HepG2 (cell line): ENCODE measurements around the gene WDR81. TPM values are rescaled to one million over a fixed set of nuclear protein-coding genes. Genes with fewer than 3 reads are reported as not detected.

Experiments
- AGO1 ChIP-seq: fragments of 200-400 bp; formaldehyde crosslinking; IDR thresholded peaks from 2 replicates; pipeline ENCODE4 v1.6.1; 2017; ENCODE audit warnings: mild to moderate bottlenecking, low read depth, low read length, moderate library complexity; ENCODE audit not compliant: poor library complexity, severe bottlenecking
- CBFB ChIP-seq: sonication (generic); formaldehyde crosslinking; IDR thresholded peaks from 2 replicates; pipeline ENCODE4 v1.4.0; 2020; ENCODE audit warnings: missing genetic modification reagents
- HNRNPL ChIP-seq: fragments of 200-400 bp; formaldehyde crosslinking; IDR thresholded peaks from 2 replicates; pipeline ENCODE4 v1.6.1; 2017; ENCODE audit warnings: mild to moderate bottlenecking, low read depth, low read length
- KDM1A ChIP-seq: IDR thresholded peaks from 2 replicates; pipeline ENCODE4 v1.6.1; 2016; ENCODE audit warnings: missing compliant biosample characterization
- NFKB2 ChIP-seq: sonication (generic); formaldehyde crosslinking; IDR thresholded peaks from 2 replicates; pipeline ENCODE4 v1.4.0; 2020; ENCODE audit warnings: missing genetic modification reagents, borderline replicate concordance
- PAF1 ChIP-seq: IDR thresholded peaks from 2 replicates; pipeline ENCODE4 v1.6.1; 2016; ENCODE audit warnings: missing genetic modification reagents, missing compliant biosample characterization
- POLR2A ChIP-seq, 2 experiments: IDR thresholded peaks; 2 replicates each; pipeline ENCODE4 v1.6.1; 2011; ENCODE audit warnings: low read depth in 2 of 2, low read length in 2 of 2, mild to moderate bottlenecking in 1 of 2, moderate library complexity in 1 of 2; ENCODE audit not compliant: insufficient read depth in 1 of 2
- POLR2G ChIP-seq: fragments of 200-400 bp; formaldehyde crosslinking; IDR thresholded peaks from 2 replicates; pipeline ENCODE4 v1.6.1; 2018; ENCODE audit warnings: mild to moderate bottlenecking, low read depth, low read length, moderate library complexity
- RFXAP ChIP-seq: sonication (generic); formaldehyde crosslinking; IDR thresholded peaks from 2 replicates; pipeline ENCODE4 v1.4.0; 2020; ENCODE audit warnings: missing genetic modification reagents, borderline replicate concordance
- SAFB2 ChIP-seq: sonication (generic); formaldehyde crosslinking; IDR thresholded peaks from 2 replicates; pipeline ENCODE4 v1.5.1; 2020; ENCODE audit warnings: missing genetic modification reagents, low read depth, mild to moderate bottlenecking, borderline replicate concordance
- SMYD3 ChIP-seq: sonication (generic); formaldehyde crosslinking; IDR thresholded peaks from 2 replicates; pipeline ENCODE4 v1.8.1; 2023; ENCODE audit warnings: mild to moderate bottlenecking, missing genetic modification reagents
- SYNCRIP ChIP-seq: fragments of 200-400 bp; formaldehyde crosslinking; IDR thresholded peaks from 2 replicates; pipeline ENCODE4 v1.6.1; 2018; ENCODE audit warnings: mild to moderate bottlenecking, low read depth, low read length; ENCODE audit not compliant: insufficient read depth
- ZC3H13 ChIP-seq: sonication (generic); formaldehyde crosslinking; IDR thresholded peaks from 2 replicates; pipeline ENCODE4 v1.8.1; 2023; ENCODE audit warnings: mild to moderate bottlenecking, missing genetic modification reagents, moderate library complexity
- ZNF230 ChIP-seq: sonication (generic); formaldehyde crosslinking; IDR thresholded peaks from 2 replicates; pipeline ENCODE4 v1.4.0; 2020; ENCODE audit warnings: mild to moderate bottlenecking, missing genetic modification reagents
- ZNF234 ChIP-seq: sonication (generic); formaldehyde crosslinking; conservative IDR thresholded peaks from 2 replicates; pipeline ENCODE4 v1.5.1; 2020; ENCODE audit warnings: mild to moderate bottlenecking, missing genetic modification reagents
- ZNF274 ChIP-seq: sonication (generic); formaldehyde crosslinking; IDR thresholded peaks from 2 replicates; pipeline ENCODE4 v1.5.1; 2020; ENCODE audit warnings: mild to moderate bottlenecking, missing genetic modification reagents
- ZNF383 ChIP-seq: sonication (generic); formaldehyde crosslinking; IDR thresholded peaks from 2 replicates; pipeline ENCODE4 v1.4.0; 2020; ENCODE audit warnings: missing genetic modification reagents, mild to moderate bottlenecking, borderline replicate concordance
- ZNF720 ChIP-seq: sonication (generic); formaldehyde crosslinking; IDR thresholded peaks from 2 replicates; pipeline ENCODE4 v1.4.0; 2020; ENCODE audit warnings: missing genetic modification reagents
- ZSCAN21 ChIP-seq: sonication (generic); formaldehyde crosslinking; IDR thresholded peaks from 2 replicates; pipeline ENCODE4 v1.8.0; 2022; ENCODE audit warnings: mild to moderate bottlenecking, missing genetic modification reagents, moderate library complexity, borderline replicate concordance
- polyA plus RNA-seq, 8 experiments: library from polyadenylated mRNA; depleted of rRNA in 3 of 8; stranded (reverse) in 7 of 8; unstranded in 1 of 8; fragments of >200 nt; fragmentation: Illumina TruSeq in 4 of 8; extraction: Trizol in 4 of 8; gene quantifications; 2 replicates each; pipeline versions ENCODE4 v1.2.1 to v1.2.3, GENCODE V29; 2011 to 2016; ENCODE audit warnings: low read depth in 4 of 8, missing spikeins in 1 of 8, mixed read lengths in 1 of 8; ENCODE audit not compliant: insufficient read depth in 1 of 8
- total RNA-seq, 5 experiments: library from RNA; depleted of rRNA; stranded (reverse); fragments of >200 nt; fragmentation: Illumina TruSeq; extraction: Trizol; gene quantifications; 2 replicates each; pipeline ENCODE4 v1.2.3, GENCODE V29; 2016; ENCODE audit warnings: low read depth in 1 of 5
- TF ChIP-seq, protein P1 (sequence below), 2 experiments: sonication (generic) in 1 of 2; formaldehyde crosslinking in 1 of 2; IDR thresholded peaks; 2 replicates each; pipeline versions ENCODE4 v1.4.0 to v1.6.1; 2016 to 2020; ENCODE audit warnings: borderline replicate concordance in 1 of 2, low read depth in 1 of 2, mild to moderate bottlenecking in 1 of 2, missing genetic modification reagents in 1 of 2
- TF ChIP-seq, protein P2 (sequence below): IDR thresholded peaks from 2 replicates; pipeline ENCODE4 v1.6.1; 2012; ENCODE audit warnings: inconsistent platforms
- TF ChIP-seq, protein P3 (sequence below): sonication (generic); formaldehyde crosslinking; IDR thresholded peaks from 2 replicates; pipeline ENCODE4 v1.4.0; 2020; ENCODE audit warnings: missing genetic modification reagents
- TF ChIP-seq, protein P4 (sequence below): sonication (generic); formaldehyde crosslinking; IDR thresholded peaks from 2 replicates; pipeline ENCODE4 v1.9.0; 2022; ENCODE audit warnings: low read depth, missing genetic modification reagents

Gene WDR81
- total and polyA plus RNA-seq, 2 of the 13 experiments (the other 11 are each of a cell fraction or from before 2014, with no cell fraction given) = 9.1 to 16.7 TPM

DNA sequence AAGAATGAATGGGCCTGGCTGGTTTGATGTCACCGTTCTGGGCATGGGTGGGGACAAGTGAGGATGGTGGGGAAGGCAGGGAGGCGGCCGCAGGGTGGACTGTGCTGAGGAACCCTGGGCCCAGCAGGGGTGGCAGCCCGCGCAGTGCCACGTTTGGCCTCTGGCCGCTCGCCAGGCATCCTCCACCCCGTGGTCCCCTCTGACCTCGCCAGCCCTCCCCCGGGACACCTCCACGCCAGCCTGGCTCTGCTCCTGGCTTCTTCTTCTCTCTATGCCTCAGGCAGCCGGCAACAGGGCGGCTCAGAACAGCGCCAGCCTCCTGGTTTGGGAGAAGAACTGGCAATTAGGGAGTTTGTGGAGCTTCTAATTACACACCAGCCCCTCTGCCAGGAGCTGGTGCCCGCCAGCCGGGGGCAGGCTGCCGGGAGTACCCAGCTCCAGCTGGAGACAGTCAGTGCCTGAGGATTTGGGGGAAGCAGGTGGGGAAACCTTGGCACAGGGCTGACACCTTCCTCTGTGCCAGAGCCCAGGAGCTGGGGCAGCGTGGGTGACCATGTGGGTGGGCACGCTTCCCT, 30.8 kb downstream of the WDR81 start (continued):
- TF ChIP-seq, protein P1, sequence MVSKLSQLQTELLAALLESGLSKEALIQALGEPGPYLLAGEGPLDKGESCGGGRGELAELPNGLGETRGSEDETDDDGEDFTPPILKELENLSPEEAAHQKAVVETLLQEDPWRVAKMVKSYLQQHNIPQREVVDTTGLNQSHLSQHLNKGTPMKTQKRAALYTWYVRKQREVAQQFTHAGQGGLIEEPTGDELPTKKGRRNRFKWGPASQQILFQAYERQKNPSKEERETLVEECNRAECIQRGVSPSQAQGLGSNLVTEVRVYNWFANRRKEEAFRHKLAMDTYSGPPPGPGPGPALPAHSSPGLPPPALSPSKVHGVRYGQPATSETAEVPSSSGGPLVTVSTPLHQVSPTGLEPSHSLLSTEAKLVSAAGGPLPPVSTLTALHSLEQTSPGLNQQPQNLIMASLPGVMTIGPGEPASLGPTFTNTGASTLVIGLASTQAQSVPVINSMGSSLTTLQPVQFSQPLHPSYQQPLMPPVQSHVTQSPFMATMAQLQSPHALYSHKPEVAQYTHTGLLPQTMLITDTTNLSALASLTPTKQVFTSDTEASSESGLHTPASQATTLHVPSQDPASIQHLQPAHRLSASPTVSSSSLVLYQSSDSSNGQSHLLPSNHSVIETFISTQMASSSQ (IDR thresholded peaks at IDR 0.05; ENCODE audit: low read depth) = no peak
- TF ChIP-seq, protein P1 (CRISPR knock-in tag; IDR thresholded peaks at IDR 0.05; ENCODE audit: borderline replicate concordance) = 0 out of 2 replicates have a peak, but pooled peaks have one; percentile 5
- TF ChIP-seq POLR2G (peak; percentile 65), HNRNPL (peak; percentile 89), ZNF720 (CRISPR knock-in tag) (no peak), KDM1A (CRISPR knock-in tag) (no peak), PAF1 (CRISPR knock-in tag) (peak; percentile 77), CBFB (0 out of 2 replicates have a peak, but pooled peaks have one; percentile 24), ZNF230 (CRISPR knock-in tag) (0 out of 2 replicates have a peak, but pooled peaks have one; percentile 32), AGO1 (peak; percentile 98), SMYD3 (CRISPR knock-in tag) (no peak), RFXAP (CRISPR knock-in tag) (no peak), SYNCRIP (no peak), ZSCAN21 (CRISPR knock-in tag) (no peak), ZC3H13 (peak; percentile 55; the same call in 1 of the 2 replicates), POLR2A (IDR thresholded peaks at IDR 0.05; ENCODE audit: insufficient read depth in 1 of 2, low read depth in 2 of 2, low read length in 2 of 2) (peak; percentile 9 to 32; a peak in 3 of 4 replicates), NFKB2 (CRISPR knock-in tag) (peak; percentile 29; the same call in 1 of the 2 replicates), SAFB2 (CRISPR knock-in tag) (0 out of 2 replicates have a peak, but pooled peaks have one; percentile 67), ZNF274 (no peak), ZNF234 (CRISPR knock-in tag) (no peak), ZNF383 (CRISPR knock-in tag) (no peak)
- TF ChIP-seq, protein P2, sequence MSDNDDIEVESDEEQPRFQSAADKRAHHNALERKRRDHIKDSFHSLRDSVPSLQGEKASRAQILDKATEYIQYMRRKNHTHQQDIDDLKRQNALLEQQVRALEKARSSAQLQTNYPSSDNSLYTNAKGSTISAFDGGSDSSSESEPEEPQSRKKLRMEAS = peak; percentile 11; the same call in 1 of the 2 replicates
- TF ChIP-seq, protein P3, sequence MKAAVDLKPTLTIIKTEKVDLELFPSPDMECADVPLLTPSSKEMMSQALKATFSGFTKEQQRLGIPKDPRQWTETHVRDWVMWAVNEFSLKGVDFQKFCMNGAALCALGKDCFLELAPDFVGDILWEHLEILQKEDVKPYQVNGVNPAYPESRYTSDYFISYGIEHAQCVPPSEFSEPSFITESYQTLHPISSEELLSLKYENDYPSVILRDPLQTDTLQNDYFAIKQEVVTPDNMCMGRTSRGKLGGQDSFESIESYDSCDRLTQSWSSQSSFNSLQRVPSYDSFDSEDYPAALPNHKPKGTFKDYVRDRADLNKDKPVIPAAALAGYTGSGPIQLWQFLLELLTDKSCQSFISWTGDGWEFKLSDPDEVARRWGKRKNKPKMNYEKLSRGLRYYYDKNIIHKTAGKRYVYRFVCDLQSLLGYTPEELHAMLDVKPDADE = no peak
- TF ChIP-seq, protein P4, sequence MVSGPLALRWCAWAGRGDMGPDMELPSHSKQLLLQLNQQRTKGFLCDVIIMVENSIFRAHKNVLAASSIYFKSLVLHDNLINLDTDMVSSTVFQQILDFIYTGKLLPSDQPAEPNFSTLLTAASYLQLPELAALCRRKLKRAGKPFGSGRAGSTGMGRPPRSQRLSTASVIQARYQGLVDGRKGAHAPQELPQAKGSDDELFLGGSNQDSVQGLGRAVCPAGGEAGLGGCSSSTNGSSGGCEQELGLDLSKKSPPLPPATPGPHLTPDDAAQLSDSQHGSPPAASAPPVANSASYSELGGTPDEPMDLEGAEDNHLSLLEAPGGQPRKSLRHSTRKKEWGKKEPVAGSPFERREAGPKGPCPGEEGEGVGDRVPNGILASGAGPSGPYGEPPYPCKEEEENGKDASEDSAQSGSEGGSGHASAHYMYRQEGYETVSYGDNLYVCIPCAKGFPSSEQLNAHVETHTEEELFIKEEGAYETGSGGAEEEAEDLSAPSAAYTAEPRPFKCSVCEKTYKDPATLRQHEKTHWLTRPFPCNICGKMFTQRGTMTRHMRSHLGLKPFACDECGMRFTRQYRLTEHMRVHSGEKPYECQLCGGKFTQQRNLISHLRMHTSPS (CRISPR knock-in tag) = peak; percentile 60; the same call in 1 of the 2 replicates
